Fibroblast of the aortic adventitia (primary cell): ENCODE measurements around the gene SETBP1. TPM values are rescaled to one million over a fixed set of nuclear protein-coding genes. Genes with fewer than 3 reads are reported as not detected.

Experiments
- DNase-seq: peaks from one replicate; pipeline ENCODE4 v3.0.0-alpha.2; 2010; ENCODE audit warnings: low read depth
- H3K4me3 ChIP-seq: 2 replicates; pipeline ENCODE4 v1.5.1; 2011; ENCODE audit warnings: low read depth, mild to moderate bottlenecking, control low read depth, low read length, moderate library complexity
- CTCF ChIP-seq: IDR thresholded peaks from 2 replicates; pipeline ENCODE4 v1.5.1; 2011; ENCODE audit warnings: mild to moderate bottlenecking, low read length, control low read depth, inconsistent platforms; ENCODE audit not compliant: insufficient read depth
- total RNA-seq: library from RNA; depleted of rRNA; stranded (reverse); fragments of >200 nt; gene quantifications from 2 replicates; pipeline ENCODE4 v1.2.3, GENCODE V29; 2012; ENCODE audit warnings: low replicate concordance

Gene SETBP1
- total RNA-seq, 1 donor: 10.5 TPM

DNA sequence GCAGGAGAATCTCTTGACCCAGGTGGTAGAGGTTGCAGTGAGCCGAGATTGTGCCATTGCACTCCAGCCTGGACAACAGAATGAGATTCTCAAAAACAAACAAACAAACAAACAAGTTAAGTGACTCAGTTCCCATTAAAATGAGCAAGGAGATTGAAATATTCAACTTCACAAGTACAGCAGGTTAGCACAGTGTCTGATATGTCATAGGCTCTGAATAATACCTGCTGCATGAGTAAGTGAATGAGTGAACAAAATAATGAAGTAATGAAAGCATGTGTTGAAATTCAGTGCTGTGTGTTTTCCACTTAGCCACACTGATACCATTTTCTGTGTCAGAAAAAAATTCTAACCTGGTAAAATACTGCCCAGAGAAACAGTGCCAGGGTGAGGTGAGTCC, 41.9 kb upstream of the SETBP1 start:
- H3K4me3 ChIP-seq: no peak overlapping the region
- TF ChIP-seq CTCF: no peak
- no peak for DNase-seq

DNA sequence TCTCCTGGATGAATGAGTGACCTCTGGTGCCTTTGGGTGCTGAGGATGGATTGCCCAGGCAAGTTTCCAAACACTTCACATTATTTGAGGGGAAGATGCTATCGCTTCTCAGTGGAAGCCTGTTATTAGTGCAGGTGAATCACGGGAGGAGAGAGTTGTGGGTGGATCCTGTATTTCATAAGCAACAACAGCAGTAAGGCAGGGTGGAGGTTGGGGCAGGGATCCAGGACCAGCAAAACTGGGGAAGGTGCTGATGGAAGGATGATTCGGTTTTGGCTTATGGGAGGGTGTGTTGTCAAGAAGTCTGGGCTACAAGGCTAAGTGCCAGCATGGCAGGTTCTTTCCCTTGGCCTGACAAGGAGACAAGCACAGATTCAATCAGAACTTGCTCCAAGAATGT, 37.7 kb upstream of the SETBP1 start:
- H3K4me3 ChIP-seq: no peak overlapping the region
- DNase-seq: no peak
- TF ChIP-seq CTCF: no peak

GRCh38 chr18:44651478-44651877, 29.2 kb upstream of the SETBP1 start:
- peak; percentile 99 for DNase-seq
- no peak for TF ChIP-seq CTCF
- no peak overlapping the region for H3K4me3 ChIP-seq

DNA sequence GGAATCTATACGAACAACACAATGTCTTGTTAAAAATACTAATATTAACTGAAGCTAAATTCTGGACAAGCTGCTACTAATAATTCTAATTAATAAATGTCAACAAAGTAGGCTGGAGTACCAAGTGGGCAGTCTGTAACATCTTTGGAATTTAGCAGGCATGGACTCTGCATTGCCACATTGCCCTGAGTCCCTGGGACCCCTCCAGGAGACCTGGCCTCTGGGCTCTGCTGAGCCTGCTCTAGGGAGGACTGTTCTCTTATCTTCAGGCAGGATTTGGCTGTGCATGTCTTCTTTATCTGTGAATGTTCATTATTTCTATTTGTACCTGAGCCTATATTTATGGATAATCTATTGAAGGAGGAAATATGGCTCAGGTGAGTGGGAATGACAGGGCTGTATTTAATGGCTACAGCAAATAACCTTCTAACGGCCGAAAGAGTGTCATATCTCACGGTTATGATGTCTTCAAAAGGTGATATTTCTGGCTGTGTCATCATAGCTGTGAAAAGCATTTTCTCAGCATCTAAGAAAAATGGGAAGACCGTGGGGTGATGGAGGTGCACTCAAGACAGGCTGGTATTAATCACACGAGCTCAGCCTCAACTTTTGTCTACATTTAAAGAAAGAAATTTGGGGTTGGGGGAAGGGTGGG, 28.6 kb upstream of the SETBP1 start:
- DNase-seq: peak; percentile 19
- H3K4me3 ChIP-seq: no peak overlapping the region
- no peak for TF ChIP-seq CTCF

- no peak for TF ChIP-seq CTCF
- DNase-seq: no peak
- no peak overlapping the region for H3K4me3 ChIP-seq
These were observed 28.0 kb upstream of the SETBP1 start for GRCh38 chr18:44652722-44653121.

DNA sequence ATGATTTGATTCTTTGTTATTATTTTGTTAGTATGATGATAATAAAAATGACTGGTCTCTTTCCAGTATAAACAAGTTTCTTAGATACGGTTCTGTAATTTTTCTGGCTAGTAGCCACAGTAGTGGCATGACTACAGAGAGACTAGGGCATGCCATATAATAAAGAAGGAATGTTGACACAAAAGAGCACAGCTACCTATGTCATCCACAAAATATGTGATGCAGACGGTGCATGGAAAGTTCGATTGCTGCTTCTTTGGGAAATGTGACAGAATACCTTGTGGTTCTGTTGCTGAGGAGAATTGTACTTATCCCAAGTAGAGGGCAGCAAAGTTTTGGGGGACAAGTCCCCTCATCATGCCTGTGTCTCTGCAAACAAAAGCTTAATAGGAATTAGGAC, 26.1 kb upstream of the SETBP1 start:
- no peak overlapping the region for H3K4me3 ChIP-seq
- no peak for TF ChIP-seq CTCF
- DNase-seq: peak; percentile 87

- no peak overlapping the region for H3K4me3 ChIP-seq
- no peak for DNase-seq
- TF ChIP-seq CTCF: no peak
These were observed 25.3 kb upstream of the SETBP1 start for GRCh38 chr18:44655435-44655834.
